B cell (primary cell): ENCODE results near the gene KIAA0319L. TPM values are rescaled to one million over a fixed set of nuclear protein-coding genes. Genes with fewer than 3 reads are reported as not detected.

Source experiments
- ATAC-seq: fragments of 200-7000 bp; cut with Tn5 transposase; one replicate; pipeline ENCODE4 v1.10.0; 2021; ENCODE audit warnings: low read depth, mild to moderate bottlenecking, moderate number of reproducible peaks, moderate library complexity
- CTCF ChIA-PET: fragments of 350-600 bp; sonication (Branson Sonifier 250); formaldehyde crosslinking; loops from one replicate; lab custom pipeline; 2021; ENCODE audit warnings: antibody characterized with exemption, inconsistent platforms; lab: Charles Lee
- POLR2A ChIA-PET: fragments of 350-600 bp; sonication (Branson Sonifier 250); formaldehyde crosslinking; loops from one replicate; lab custom pipeline; 2021; ENCODE audit warnings: antibody characterized with exemption; lab: Charles Lee
- DNase-seq: peaks from one replicate; pipeline ENCODE4 v3.0.0; 2013
- H2AFZ ChIP-seq: 2 replicates; pipeline ENCODE4 v1.6.1; 2012; ENCODE audit warnings: mild to moderate bottlenecking, low read depth, low read length; ENCODE audit not compliant: insufficient read depth, poor library complexity, severe bottlenecking
- H3K27ac ChIP-seq, 2 donors: 1 replicate in 1 of 2; 2 replicates in 1 of 2; pipeline ENCODE4 v1.5.1; 2012 to 2013; ENCODE audit warnings: low read length in 2 of 2, mild to moderate bottlenecking in 2 of 2, moderate library complexity in 1 of 2
- H3K27me3 ChIP-seq, 4 experiments: fragments of 200-600 bp in 1 of 4; sonication (generic) in 1 of 4; replicated peaks in 1 of 4; 1 replicate in 2 of 4; 2 replicates in 2 of 4; pipeline versions ENCODE4 v1.6.1 to v1.7.0; 2013 to 2016; ENCODE audit warnings: low read length in 3 of 4, mild to moderate bottlenecking in 2 of 4, mixed read lengths in 1 of 4, moderate library complexity in 1 of 4; ENCODE audit not compliant: insufficient read depth in 4 of 4, control insufficient read depth in 3 of 4; ENCODE audit errors: control extremely low read depth in 1 of 4
- H3K36me3 ChIP-seq, 2 experiments: replicated peaks in 1 of 2; 1 replicate in 1 of 2; 2 replicates in 1 of 2; pipeline versions ENCODE4 v1.6.1 to v1.7.1; 2013; ENCODE audit warnings: low read length in 1 of 2; ENCODE audit not compliant: insufficient read depth in 2 of 2, control insufficient read depth in 1 of 2; ENCODE audit errors: control extremely low read depth in 1 of 2, extremely low read depth in 1 of 2
- H3K4me1 ChIP-seq, 2 donors: fragments of 200-600 bp in 1 of 2; sonication (generic) in 1 of 2; 1 replicate in 1 of 2; 2 replicates in 1 of 2; pipeline versions ENCODE4 v1.5.1 to v1.6.1; 2013 to 2017; ENCODE audit warnings: low read length in 2 of 2; ENCODE audit not compliant: control insufficient read depth in 2 of 2, insufficient read depth in 2 of 2
- H3K4me2 ChIP-seq: replicated peaks from 2 replicates; pipeline ENCODE3; 2012; ENCODE audit warnings: mild to moderate bottlenecking, low read depth, low read length; ENCODE audit not compliant: poor library complexity, severe bottlenecking
- H3K4me3 ChIP-seq, 5 experiments: fragments of 200-600 bp in 1 of 5; sonication (generic) in 1 of 5; 1 replicate in 3 of 5; 2 replicates in 2 of 5; pipeline versions ENCODE4 v1.5.1 to v1.7.0; 2011 to 2016; ENCODE audit warnings: low read length in 4 of 5, mild to moderate bottlenecking in 4 of 5, low read depth in 2 of 5, control low read depth in 1 of 5, moderate library complexity in 1 of 5; ENCODE audit not compliant: insufficient read depth in 1 of 5; ENCODE audit errors: control extremely low read depth in 1 of 5, extremely low read depth in 1 of 5
- H3K79me2 ChIP-seq: fragments of 200-600 bp; sonication (generic); one replicate; pipeline ENCODE4 v1.6.0; 2016; ENCODE audit warnings: low read length; ENCODE audit not compliant: control insufficient read depth, insufficient read depth
- H3K9ac ChIP-seq: fragments of 200-600 bp; sonication (generic); 2 replicates; pipeline ENCODE4 v1.6.1; 2017; ENCODE audit warnings: mild to moderate bottlenecking, low read length, moderate library complexity
- H3K9me3 ChIP-seq, 3 donors: one replicate each; pipeline versions ENCODE4 v1.6.1 to v1.7.1; 2013; ENCODE audit warnings: low read length in 2 of 3; ENCODE audit not compliant: control insufficient read depth in 2 of 3, insufficient read depth in 1 of 3; ENCODE audit errors: control extremely low read depth in 1 of 3
- H4K20me1 ChIP-seq: 2 replicates; pipeline ENCODE4 v1.6.0; 2012; ENCODE audit warnings: mild to moderate bottlenecking, low read length; ENCODE audit not compliant: insufficient read depth, control insufficient read depth, poor library complexity, severe bottlenecking
- H3K27ac Mint-ChIP-seq: one replicate; pipeline ENCODE4 v1.8.0; 2021; ENCODE audit warnings: mixed read lengths
- H3K27me3 Mint-ChIP-seq: one replicate; pipeline ENCODE4 v1.8.0; 2021; ENCODE audit warnings: mixed read lengths
- H3K4me1 Mint-ChIP-seq: one replicate; pipeline ENCODE4 v1.8.0; 2021; ENCODE audit warnings: mixed read lengths
- H3K4me3 Mint-ChIP-seq: one replicate; pipeline ENCODE4 v1.8.0; 2021; ENCODE audit warnings: mixed read lengths
- H3K9me3 Mint-ChIP-seq: one replicate; pipeline ENCODE4 v1.8.0; 2022; ENCODE audit warnings: mixed read lengths; ENCODE audit not compliant: insufficient read depth
- EZH2 ChIP-seq: IDR thresholded peaks from 2 replicates; pipeline ENCODE4 v1.6.1; 2012; ENCODE audit warnings: borderline replicate concordance, low read depth, mild to moderate bottlenecking, moderate library complexity, low read length; ENCODE audit not compliant: insufficient read depth, poor library complexity, severe bottlenecking
- WGBS: methylation state at CpG from one replicate; pipeline ENCODE4 v1.1.5; 2013; ENCODE audit warnings: missing lambda C conversion rate; ENCODE audit not compliant: insufficient coverage; 5-methylcytosine and 5-hydroxymethylcytosine counted together
- intact Hi-C: fragments of 100-400 bp; cut with micrococcal nuclease; formaldehyde crosslinking; loops from one replicate; pipeline ENCODE4 v1.10.0; 2022
- polyA plus RNA-seq: library from polyadenylated mRNA; depleted of rRNA; stranded (reverse); fragments of >200 nt; gene quantifications from 2 replicates; pipeline ENCODE4 v1.2.3, GENCODE V29; 2012
- total RNA-seq, 2 donors: library from RNA; stranded (reverse); fragments of 120-200 nt in 1 of 2; gene quantifications; 1 replicate in 1 of 2; 2 replicates in 1 of 2; pipeline versions ENCODE4 v1.2.3 to v1.2.4, GENCODE V29; 2013 to 2022
- TF ChIP-seq, protein P1 (sequence below): fragments of 200-600 bp; IDR thresholded peaks from one replicate; pipeline ENCODE4 v1.8.0; 2022; ENCODE audit warnings: antibody characterized with exemption, mild to moderate bottlenecking

Gene KIAA0319L
- total and polyA plus RNA-seq, 2 donors (not counting 1 experiment from before 2014, with no cell fraction given): 35.9 to 78.1 TPM

DNA sequence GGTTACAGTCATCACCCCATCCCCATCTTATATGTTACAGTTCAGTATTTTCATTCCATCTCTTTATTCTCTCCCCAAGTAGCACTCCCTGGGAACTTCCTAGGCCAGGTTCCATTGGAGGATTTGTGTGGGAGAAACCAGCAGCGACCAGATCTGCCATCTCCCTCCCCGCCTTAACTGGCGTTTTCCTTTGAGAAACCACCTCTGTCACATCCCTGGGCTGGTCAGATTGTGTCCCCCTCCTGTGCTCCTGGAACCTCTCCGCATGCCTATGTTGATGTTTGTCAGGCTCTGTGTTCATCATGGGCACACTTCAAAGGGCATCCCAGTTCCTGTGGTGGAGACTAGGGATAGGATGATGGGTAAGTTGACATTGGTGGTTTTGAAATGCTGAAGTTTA, 126.4 kb downstream of the KIAA0319L start:
- ATAC-seq: no peak
- 80% methylated on average over 1 of the region's 4 CpGs for WGBS
- H3K4me1 ChIP-seq: no peaks in the 10 kb centered on the region
- H3K36me3 ChIP-seq: peaks cover 0 to 19% of the 10 kb centered on the region in 2 experiments
- ChIA-PET CTCF (no interaction called here), POLR2A (no interaction called here)
- no peaks in the 10 kb centered on the region for H4K20me1 ChIP-seq
- Mint-ChIP-seq H3K27me3 (no peaks in the 10 kb centered on the region), H3K4me1 (peaks cover 4% of the 10 kb centered on the region), H3K27ac (no peak overlapping the region), H3K4me3 (no peak overlapping the region), H3K9me3 (no peaks in the 10 kb centered on the region)
- H3K27me3 ChIP-seq: no peaks in the 10 kb centered on the region
- no peak overlapping the region for H3K4me3 ChIP-seq
- no peaks in the 10 kb centered on the region for H3K79me2 ChIP-seq
- no peak for DNase-seq
- no peak overlapping the region for H3K4me2 ChIP-seq
- no peak overlapping the region for H2AFZ ChIP-seq
- no peak for TF ChIP-seq EZH2
- TF ChIP-seq, protein P1, sequence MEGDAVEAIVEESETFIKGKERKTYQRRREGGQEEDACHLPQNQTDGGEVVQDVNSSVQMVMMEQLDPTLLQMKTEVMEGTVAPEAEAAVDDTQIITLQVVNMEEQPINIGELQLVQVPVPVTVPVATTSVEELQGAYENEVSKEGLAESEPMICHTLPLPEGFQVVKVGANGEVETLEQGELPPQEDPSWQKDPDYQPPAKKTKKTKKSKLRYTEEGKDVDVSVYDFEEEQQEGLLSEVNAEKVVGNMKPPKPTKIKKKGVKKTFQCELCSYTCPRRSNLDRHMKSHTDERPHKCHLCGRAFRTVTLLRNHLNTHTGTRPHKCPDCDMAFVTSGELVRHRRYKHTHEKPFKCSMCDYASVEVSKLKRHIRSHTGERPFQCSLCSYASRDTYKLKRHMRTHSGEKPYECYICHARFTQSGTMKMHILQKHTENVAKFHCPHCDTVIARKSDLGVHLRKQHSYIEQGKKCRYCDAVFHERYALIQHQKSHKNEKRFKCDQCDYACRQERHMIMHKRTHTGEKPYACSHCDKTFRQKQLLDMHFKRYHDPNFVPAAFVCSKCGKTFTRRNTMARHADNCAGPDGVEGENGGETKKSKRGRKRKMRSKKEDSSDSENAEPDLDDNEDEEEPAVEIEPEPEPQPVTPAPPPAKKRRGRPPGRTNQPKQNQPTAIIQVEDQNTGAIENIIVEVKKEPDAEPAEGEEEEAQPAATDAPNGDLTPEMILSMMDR: no peak
- no peak overlapping the region for H3K9ac ChIP-seq
- intact Hi-C loops: no loop called here
- peaks cover 0 to 2% (median 0%) of the 10 kb centered on the region in 3 donors for H3K9me3 ChIP-seq
- no peak overlapping the region for H3K27ac ChIP-seq

DNA sequence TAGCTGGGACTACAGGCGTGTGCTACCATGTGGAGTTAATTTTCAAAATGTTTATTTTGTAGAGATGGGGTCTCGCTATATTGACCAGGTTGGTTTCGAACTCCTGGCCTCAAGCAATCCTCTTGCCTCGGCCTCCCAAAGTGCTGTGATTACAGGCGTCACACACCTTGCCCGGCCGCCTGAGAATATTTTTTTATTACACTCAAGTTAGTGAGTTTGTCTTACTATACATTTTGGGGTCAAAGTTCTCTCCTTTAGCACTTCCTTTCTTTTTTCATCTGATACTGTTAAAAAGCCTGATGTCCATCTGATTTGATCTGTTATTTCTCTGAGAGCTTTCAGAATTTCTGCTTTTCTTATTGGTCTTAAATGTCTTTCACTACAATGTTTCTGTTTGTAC, 128.8 kb downstream of the KIAA0319L start:
- ATAC-seq: no peak
- H3K27me3 Mint-ChIP-seq: no peaks in the 10 kb centered on the region
- Histone ChIP-seq H3K9me3 (peaks cover 0 to 2% (median 0%) of the 10 kb centered on the region in 3 donors), H3K4me3 (no peak overlapping the region), H3K4me2 (no peak overlapping the region), H3K27me3 (no peaks in the 10 kb centered on the region), H3K36me3 (peaks cover 0 to under 1% of the 10 kb centered on the region in 2 experiments), H2AFZ (no peak overlapping the region), H4K20me1 (no peaks in the 10 kb centered on the region), H3K9ac (no peak overlapping the region), H3K79me2 (no peaks in the 10 kb centered on the region), H3K27ac (no peak overlapping the region), H3K4me1 (no peaks in the 10 kb centered on the region)
- WGBS: no CpG with 5 or more reads among the region's 7 CpGs
- no peak for DNase-seq
- ChIA-PET POLR2A (no interaction called here), CTCF (interaction anchor here (1.0 kb wide), 1 partner anchor 642 kb away, joined by 3 read pairs; no protein-coding TSS in a partner anchor)
- H3K4me1 Mint-ChIP-seq: peaks cover 4% of the 10 kb centered on the region
- no peaks in the 10 kb centered on the region for H3K9me3 Mint-ChIP-seq
- intact Hi-C loops: no loop called here
- TF ChIP-seq, protein P1: no peak
- TF ChIP-seq EZH2: no peak
- no peak overlapping the region for H3K4me3 Mint-ChIP-seq
- H3K27ac Mint-ChIP-seq: no peak overlapping the region
